COLO668 (cell line): ENCODE data around the gene EYA2.
"Not testable (repeated sequence)": the region's sequence is repeated elsewhere in the genome, so short reads cannot be mapped to it uniquely, and the experiment has no call there.

Source experiments
- DNase-seq: peaks from one replicate; lab custom pipeline; 2025; ENCODE audit not compliant: unreplicated experiment; lab: John Stamatoyannopoulos, UW

The EYA2 gene

GRCh38 chr20:46929902-46930301 is 35.3 kb downstream of the EYA2 start:
- no peak for DNase-seq

GRCh38 chr20:46930640-46931339 is 36.1 kb downstream of the EYA2 start:
- no peak for DNase-seq

GRCh38 chr20:46931699-46932098 is 37.1 kb downstream of the EYA2 start:
- no peak for DNase-seq

- not testable (repeated sequence) for DNase-seq
Observed at GRCh38 chr20:46932439-46932838, 37.8 kb downstream of the EYA2 start.

GRCh38 chr20:46933150-46933549 is 38.5 kb downstream of the EYA2 start:
- no peak for DNase-seq

GRCh38 chr20:46934746-46935287 is 40.2 kb downstream of the EYA2 start:
- no peak for DNase-seq

- no peak for DNase-seq
Observed at GRCh38 chr20:46935394-46936017, 40.9 kb downstream of the EYA2 start.

- no peak for DNase-seq
Observed at GRCh38 chr20:46936415-46937156, 41.9 kb downstream of the EYA2 start.

GRCh38 chr20:46937157-46937523 is 42.5 kb downstream of the EYA2 start:
- no peak for DNase-seq

GRCh38 chr20:46937533-46938226 is 43.0 kb downstream of the EYA2 start:
- no peak for DNase-seq

GRCh38 chr20:46938434-46938833 is 43.8 kb downstream of the EYA2 start:
- DNase-seq: no peak

GRCh38 chr20:46939031-46939965 is 44.7 kb downstream of the EYA2 start:
- DNase-seq: no peak

GRCh38 chr20:46940616-46941015 is 46.0 kb downstream of the EYA2 start:
- no peak for DNase-seq

- no peak for DNase-seq
Observed at GRCh38 chr20:46941404-46941803, 46.8 kb downstream of the EYA2 start.

GRCh38 chr20:46943861-46944591 is 49.4 kb downstream of the EYA2 start:
- DNase-seq: no peak

- DNase-seq: no peak
Observed at GRCh38 chr20:46945465-46945864, 50.8 kb downstream of the EYA2 start.

- no peak for DNase-seq
Observed at GRCh38 chr20:46946181-46946624, 51.6 kb downstream of the EYA2 start.

GRCh38 chr20:46946796-46947195 is 52.2 kb downstream of the EYA2 start:
- no peak for DNase-seq

- DNase-seq: no peak
Observed at GRCh38 chr20:46948081-46948480, 53.4 kb downstream of the EYA2 start.
